Activated naive CD8-positive, alpha-beta T cell treated with anti-CD3 and anti-CD28 coated beads, Interleukin-2, amount 10 ng/mL, durations not matched to agents 7 days and 5 days (primary cell): Measurements from ENCODE around the gene ZSWIM4. TPM values are rescaled to one million over a fixed set of nuclear protein-coding genes. Genes with fewer than 3 reads are reported as not detected.
A peak's percentile ranks its signal among the peaks of the same experiment; 100 is the strongest.

Source experiments
- microRNA-seq: library from miRNA; unstranded; fragments of <30 nt; microRNA quantifications from one replicate; pipeline ENCODE4 v1.2.0, GENCODE V29; 2022
- total RNA-seq, 2 experiments: library from RNA; stranded (reverse); gene quantifications; one replicate each; pipeline ENCODE4 v1.2.3, GENCODE V29; 2021

ZSWIM4 gene
- total RNA-seq, 2 experiments from 2014 or later = 9.6 to 9.9 TPM

Small RNAs within 50 kb of the gene (microRNA-seq; reads per million reads assigned to microRNA genes)
- 906 reads per million, percentile 79 among the genes with 10 or more reads in this experiment for gene MIR181C
- gene MIR181D = 394 reads per million, percentile 73 among the genes with 10 or more reads in this experiment

Other genes with a start within 250 kb of the ZSWIM4 start
- 10 to 100 TPM; 63.5 to 65.3 TPM for gene MRI1, start 30.9 kb upstream of the ZSWIM4 start, total RNA-seq
- gene C19orf53, start 21.0 kb upstream of the ZSWIM4 start, total RNA-seq = 10 to 100 TPM; 85.2 to 88.1 TPM
- 1 to 10 TPM in 1 of 2 experiments, not detected in 1; 2.3 TPM for gene NANOS3, start 81.7 kb downstream of the ZSWIM4 start, total RNA-seq
- gene BRME1, start 110.7 kb downstream of the ZSWIM4 start, total RNA-seq = 1 to 10 TPM; 5.5 to 7.2 TPM
- gene CC2D1A, start 110.8 kb downstream of the ZSWIM4 start, total RNA-seq = 10 to 100 TPM; 34.7 to 34.8 TPM
- 1 to 10 TPM; 1.2 to 1.4 TPM for gene PODNL1, start 143.0 kb downstream of the ZSWIM4 start, total RNA-seq
- gene DCAF15, start 157.1 kb downstream of the ZSWIM4 start, total RNA-seq = 100 to 1,000 TPM; 105 to 106 TPM
- 10 to 100 TPM; 17.7 to 22.2 TPM for gene RFX1, start 210.9 kb downstream of the ZSWIM4 start, total RNA-seq
- not detected for gene RLN3, start 232.7 kb downstream of the ZSWIM4 start, total RNA-seq
- gene IL27RA, start 236.3 kb downstream of the ZSWIM4 start, total RNA-seq = 10 to 100 TPM; 41.6 to 43.8 TPM